Measurements from ENCODE around the gene ADISSP. TPM values are rescaled to one million over a fixed set of nuclear protein-coding genes. Genes with fewer than 3 reads are reported as not detected.

Gene ADISSP
- 34.8 and 39.9 TPM in 2 replicates for total RNA-seq

GRCh38 chr20:3767427-3768341 lies at the start of gene ADISSP:
ADISSP (minus strand) TSS chr20:3767753; CDS start chr20:3760100, 7,653 bp downstream.

GRCh38 chr20:3795511-3796468 lies 28.2 kb upstream of the ADISSP start, which contains the start of gene CDC25B:
CDC25B (plus strand) TSS chr20:3796310; CDS start chr20:3796532, 222 bp downstream.

GRCh38 chr20:3786665-3787323 lies 19.2 kb upstream of the ADISSP start, which contains the start of gene CENPB:
CENPB (minus strand) TSS chr20:3786740; CDS start chr20:3786483, 257 bp downstream.

GRCh38 chr20:3781153-3781910 lies 13.8 kb upstream of the ADISSP start, which contains the start of gene SPEF1:
SPEF1 (minus strand) TSS chr20:3781448; CDS start chr20:3781287, 161 bp downstream.

GRCh38 chr20:3732327-3733118 lies 35.0 kb downstream of the ADISSP start, which contains the start of gene HSPA12B:
HSPA12B (plus strand) TSS chr20:3732685; CDS start chr20:3738675, 5,990 bp downstream.

GRCh38 chr20:3712279-3712873 lies 55.2 kb downstream of the ADISSP start, which contains the start of gene SIGLEC1:
SIGLEC1 (minus strand) TSS chr20:3712600; CDS start chr20:3707128, 5,472 bp downstream.

Other genes starting within 250 kb of the ADISSP start
- not detected in 2 replicates for gene GFRA4, start 104.4 kb downstream of the ADISSP start, total RNA-seq
- 89.4 and 111 TPM in 2 replicates for gene ADAM33, start 85.7 kb downstream of the ADISSP start, total RNA-seq
- gene SIGLEC1, start 55.2 kb downstream of the ADISSP start, total RNA-seq = not detected in 2 replicates
- gene HSPA12B, start 35.1 kb downstream of the ADISSP start, total RNA-seq = 3.2 and 5.0 TPM in 2 replicates
- gene SPEF1, start 13.7 kb upstream of the ADISSP start, total RNA-seq = 0.23 TPM in 1 of 2 replicates, not detected in the other
- gene CENPB, start 19.0 kb upstream of the ADISSP start, total RNA-seq = 78.3 and 85.1 TPM in 2 replicates
- gene CDC25B, start 28.6 kb upstream of the ADISSP start, total RNA-seq = 72.4 and 73.8 TPM in 2 replicates
- gene AP5S1, start 52.8 kb upstream of the ADISSP start, total RNA-seq = 12.1 and 22.5 TPM in 2 replicates
- gene MAVS, start 79.1 kb upstream of the ADISSP start, total RNA-seq = 24.2 and 25.7 TPM in 2 replicates
- 33.3 and 44.7 TPM in 2 replicates for gene PANK2, start 121.6 kb upstream of the ADISSP start, total RNA-seq
- gene RNF24, start 247.8 kb upstream of the ADISSP start, total RNA-seq = 16.2 and 26.8 TPM in 2 replicates

Measured in pericardium fibroblast (primary cell).